Neural progenitor cell (in vitro differentiated cells): ENCODE results near the gene DHRS3. TPM values are rescaled to one million over a fixed set of nuclear protein-coding genes. Genes with fewer than 3 reads are reported as not detected.

Experiments
- DNase-seq: peaks from one replicate; pipeline ENCODE4 v3.0.0-alpha.2; 2016; ENCODE audit warnings: low spot score
- H2AFZ ChIP-seq: fragments of 200-600 bp; sonication (generic); replicated peaks from 2 replicates; pipeline ENCODE4 v1.6.1; 2016; ENCODE audit warnings: antibody characterized with exemption
- H3F3A ChIP-seq: fragments of 200-600 bp; sonication (generic); 2 replicates; pipeline ENCODE4 v1.6.1; 2016; ENCODE audit warnings: antibody characterized with exemption, low read depth
- H3K27ac ChIP-seq: fragments of 200-600 bp; sonication (generic); 2 replicates; pipeline ENCODE4 v1.5.1; 2016; ENCODE audit warnings: mild to moderate bottlenecking
- H3K27me3 ChIP-seq: fragments of 200-600 bp; sonication (generic); 2 replicates; pipeline ENCODE4 v1.6.1; 2016; ENCODE audit warnings: mild to moderate bottlenecking, moderate library complexity
- H3K36me3 ChIP-seq: fragments of 200-600 bp; sonication (generic); 2 replicates; pipeline ENCODE4 v1.5.1; 2016
- H3K4me1 ChIP-seq: fragments of 200-600 bp; sonication (generic); 2 replicates; pipeline ENCODE4 v1.6.1; 2016; ENCODE audit warnings: mixed run types
- H3K4me2 ChIP-seq: fragments of 200-600 bp; sonication (generic); 2 replicates; pipeline ENCODE4 v1.6.1; 2016
- H3K4me3 ChIP-seq: fragments of 200-600 bp; sonication (generic); 2 replicates; pipeline ENCODE4 v1.5.1; 2016
- H3K79me2 ChIP-seq: fragments of 200-600 bp; sonication (generic); 2 replicates; pipeline ENCODE4 v1.6.1; 2016; ENCODE audit warnings: low read depth
- H3K9ac ChIP-seq: fragments of 200-600 bp; sonication (generic); 2 replicates; pipeline ENCODE4 v1.6.1; 2016
- H3K9me3 ChIP-seq: fragments of 200-600 bp; sonication (generic); 2 replicates; pipeline ENCODE4 v1.5.1; 2016; ENCODE audit warnings: low read depth
- H4K20me1 ChIP-seq: fragments of 200-600 bp; sonication (generic); 2 replicates; pipeline ENCODE4 v1.6.1; 2016; ENCODE audit warnings: low read depth
- H3K27ac Mint-ChIP-seq: 3 replicates; pipeline ENCODE4 v1.8.0; 2021; ENCODE audit warnings: mixed read lengths
- H3K27me3 Mint-ChIP-seq: 2 replicates; pipeline ENCODE4 v1.8.0; 2022; ENCODE audit warnings: low read depth, mild to moderate bottlenecking, inconsistent platforms, moderate library complexity, mixed read lengths; ENCODE audit not compliant: insufficient read depth
- H3K36me3 Mint-ChIP-seq: 3 replicates; pipeline ENCODE4 v1.8.0; 2021; ENCODE audit warnings: mixed read lengths
- H3K4me1 Mint-ChIP-seq: 3 replicates; pipeline ENCODE4 v1.8.0; 2021; ENCODE audit warnings: mixed read lengths
- H3K4me3 Mint-ChIP-seq: 3 replicates; pipeline ENCODE4 v1.8.0; 2021; ENCODE audit warnings: mild to moderate bottlenecking, moderate library complexity, mixed read lengths
- H3K9me3 Mint-ChIP-seq: 3 replicates; pipeline ENCODE4 v1.8.0; 2020; ENCODE audit warnings: mixed read lengths
- EZH2 ChIP-seq: fragments of 200-600 bp; sonication (generic); IDR thresholded peaks from 2 replicates; pipeline ENCODE4 v1.6.1; 2017; ENCODE audit warnings: antibody characterized with exemption, mild to moderate bottlenecking, moderate library complexity
- EZH2phosphoT487 ChIP-seq: fragments of 200-600 bp; sonication (generic); IDR thresholded peaks from 2 replicates; pipeline ENCODE4 v1.6.1; 2017; ENCODE audit warnings: antibody characterized with exemption
- total RNA-seq: library from RNA; depleted of rRNA; stranded (reverse); fragments of >200 nt; gene quantifications from 2 replicates; pipeline ENCODE4 v1.2.3, GENCODE V29; 2015; ENCODE audit warnings: low replicate concordance
- TF ChIP-seq, protein P1 (sequence below): fragments of 200-600 bp; sonication (generic); IDR thresholded peaks from 2 replicates; pipeline ENCODE4 v1.5.1; 2017; ENCODE audit warnings: antibody characterized with exemption, mild to moderate bottlenecking

The DHRS3 gene
- total RNA-seq, 1 donor from 2014 or later: 4.3 TPM

DNA sequence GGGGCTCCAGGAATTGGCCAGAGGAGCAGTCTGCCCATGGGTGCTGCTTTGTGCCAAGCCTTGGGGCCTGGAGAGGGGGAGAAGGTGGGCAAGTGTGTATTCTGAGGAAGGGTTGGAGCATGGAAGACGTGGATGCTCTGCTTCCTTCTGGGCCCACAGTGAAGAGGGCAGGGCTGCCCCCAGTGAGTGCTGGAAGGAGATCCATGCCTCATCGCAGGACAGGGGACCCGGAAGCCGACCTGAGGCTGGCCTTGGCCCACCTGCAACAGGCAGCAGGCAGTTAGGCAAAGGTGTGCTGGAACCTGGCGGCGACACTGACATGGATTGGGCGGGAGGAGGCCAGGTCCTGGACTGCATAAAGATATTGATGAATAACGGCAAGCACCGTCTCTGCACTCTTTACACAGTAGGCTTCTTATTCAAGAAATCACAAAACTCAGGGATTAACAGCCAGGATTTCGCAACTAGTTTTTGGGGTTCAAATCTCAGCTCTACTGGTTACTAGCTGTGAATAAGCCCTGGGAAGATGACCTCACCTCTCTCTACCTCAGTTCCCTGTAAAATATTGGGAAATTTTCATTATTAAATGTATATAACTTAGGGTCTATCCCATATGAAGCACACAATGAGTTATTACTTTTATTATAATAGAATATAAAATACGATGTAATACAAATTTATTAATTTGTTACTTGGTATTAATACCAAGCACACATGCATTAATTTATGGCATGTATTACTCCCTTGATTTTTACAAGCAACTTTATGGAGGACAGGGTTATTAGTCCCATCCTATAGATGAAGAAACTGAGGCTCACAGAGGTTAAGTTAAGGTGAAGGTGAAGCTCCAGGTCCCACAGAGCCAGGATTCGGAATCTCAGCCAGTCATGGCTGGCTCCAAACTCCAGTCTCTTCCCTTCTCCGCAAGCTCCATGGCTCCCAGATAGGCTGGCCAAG is 62.3 kb downstream of the DHRS3 start:
- H2AFZ ChIP-seq: no peak overlapping the region
- peaks cover 14% of the 10 kb centered on the region for H3F3A ChIP-seq
- H3K36me3 ChIP-seq: no peaks in the 10 kb centered on the region
- Mint-ChIP-seq H3K4me3 (no peak overlapping the region), H3K27ac (peak overlapping the region; percentile 60), H3K4me1 (peaks cover 19% of the 10 kb centered on the region), H3K9me3 (peaks cover 14% of the 10 kb centered on the region), H3K36me3 (no peaks in the 10 kb centered on the region), H3K27me3 (peaks cover 13% of the 10 kb centered on the region)
- peaks cover 6% of the 10 kb centered on the region for H3K4me1 ChIP-seq
- H4K20me1 ChIP-seq: no peaks in the 10 kb centered on the region
- TF ChIP-seq, protein P1, sequence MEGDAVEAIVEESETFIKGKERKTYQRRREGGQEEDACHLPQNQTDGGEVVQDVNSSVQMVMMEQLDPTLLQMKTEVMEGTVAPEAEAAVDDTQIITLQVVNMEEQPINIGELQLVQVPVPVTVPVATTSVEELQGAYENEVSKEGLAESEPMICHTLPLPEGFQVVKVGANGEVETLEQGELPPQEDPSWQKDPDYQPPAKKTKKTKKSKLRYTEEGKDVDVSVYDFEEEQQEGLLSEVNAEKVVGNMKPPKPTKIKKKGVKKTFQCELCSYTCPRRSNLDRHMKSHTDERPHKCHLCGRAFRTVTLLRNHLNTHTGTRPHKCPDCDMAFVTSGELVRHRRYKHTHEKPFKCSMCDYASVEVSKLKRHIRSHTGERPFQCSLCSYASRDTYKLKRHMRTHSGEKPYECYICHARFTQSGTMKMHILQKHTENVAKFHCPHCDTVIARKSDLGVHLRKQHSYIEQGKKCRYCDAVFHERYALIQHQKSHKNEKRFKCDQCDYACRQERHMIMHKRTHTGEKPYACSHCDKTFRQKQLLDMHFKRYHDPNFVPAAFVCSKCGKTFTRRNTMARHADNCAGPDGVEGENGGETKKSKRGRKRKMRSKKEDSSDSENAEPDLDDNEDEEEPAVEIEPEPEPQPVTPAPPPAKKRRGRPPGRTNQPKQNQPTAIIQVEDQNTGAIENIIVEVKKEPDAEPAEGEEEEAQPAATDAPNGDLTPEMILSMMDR: no peak
- no peak for TF ChIP-seq EZH2
- TF ChIP-seq EZH2phosphoT487: no peak
- H3K9ac ChIP-seq: no peak overlapping the region
- no peak overlapping the region for H3K4me2 ChIP-seq
- H3K4me3 ChIP-seq: no peak overlapping the region
- no peaks in the 10 kb centered on the region for H3K79me2 ChIP-seq
- no peaks in the 10 kb centered on the region for H3K27me3 ChIP-seq
- no peaks in the 10 kb centered on the region for H3K9me3 ChIP-seq
- DNase-seq: no peak
- no peak overlapping the region for H3K27ac ChIP-seq

DNA sequence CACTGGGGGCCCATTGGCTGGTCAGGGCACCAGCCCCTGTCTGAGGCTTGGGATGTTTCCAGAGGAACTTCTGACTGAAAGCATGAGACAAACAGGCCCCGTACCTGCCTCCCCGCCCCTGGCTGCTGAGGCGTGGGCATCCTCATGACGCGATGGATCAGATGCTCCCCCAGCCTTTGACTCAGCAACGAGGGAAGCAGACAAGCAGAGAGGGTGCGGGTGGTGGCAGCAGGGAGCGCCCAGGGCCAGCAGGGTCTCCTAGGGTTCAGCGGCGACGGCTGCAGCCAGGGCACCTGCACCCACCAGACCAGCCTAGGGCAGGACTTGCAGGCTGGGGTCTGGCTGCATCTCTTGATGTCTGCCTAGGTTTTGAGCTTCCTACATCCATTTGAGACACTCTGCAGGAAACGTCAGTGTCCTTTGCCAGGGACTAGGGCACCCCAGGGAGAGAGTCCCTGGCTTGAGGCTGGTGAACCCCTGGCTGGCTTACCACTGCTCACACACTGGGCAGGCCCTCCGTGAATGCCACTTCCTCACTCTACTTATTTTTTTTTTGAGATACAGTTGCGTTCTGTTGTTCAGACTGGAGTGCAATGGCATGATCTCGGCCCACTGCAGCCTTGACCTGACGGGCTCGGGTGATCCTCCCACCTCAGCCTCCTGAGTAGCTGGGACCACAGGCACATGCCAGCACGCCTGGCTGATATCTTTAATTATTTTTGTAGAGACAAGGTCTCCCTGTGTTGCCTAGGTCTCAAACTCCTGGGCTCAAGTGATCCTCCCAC is 63.3 kb downstream of the DHRS3 start:
- TF ChIP-seq EZH2 (no peak), EZH2phosphoT487 (no peak)
- TF ChIP-seq, protein P1: no peak
- H3K36me3 Mint-ChIP-seq: no peaks in the 10 kb centered on the region

DNA sequence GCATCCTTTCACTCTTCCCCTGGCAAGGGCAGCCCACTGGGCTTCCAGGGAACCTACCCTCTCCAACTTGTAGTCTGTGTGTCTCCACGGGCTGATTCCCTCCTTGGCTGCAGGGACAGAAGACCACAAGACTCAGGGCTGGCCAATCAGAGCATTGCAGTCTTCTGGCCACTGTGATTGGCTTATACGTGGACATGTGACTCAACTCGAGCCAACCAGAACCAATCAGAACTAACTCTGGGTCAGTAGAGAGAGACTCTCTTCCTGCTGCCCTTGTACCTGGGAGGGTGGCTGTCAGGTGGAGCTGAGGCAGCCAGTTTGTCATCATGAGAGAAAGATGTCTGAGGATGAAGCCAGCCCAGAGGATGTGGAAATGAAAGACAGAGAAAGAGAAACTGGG is 64.0 kb downstream of the DHRS3 start:
- no peak overlapping the region for H3K27ac ChIP-seq
- no peaks in the 10 kb centered on the region for H3K36me3 Mint-ChIP-seq
- TF ChIP-seq EZH2phosphoT487: no peak
- TF ChIP-seq, protein P1: no peak
- TF ChIP-seq EZH2: no peak
- H3K27me3 Mint-ChIP-seq: peaks cover 7% of the 10 kb centered on the region
- no peaks in the 10 kb centered on the region for H3K9me3 ChIP-seq
- no peak overlapping the region for H2AFZ ChIP-seq
- H3K27ac Mint-ChIP-seq: peak overlapping the region; percentile 21
- H4K20me1 ChIP-seq: no peaks in the 10 kb centered on the region
- H3K4me3 Mint-ChIP-seq: no peak overlapping the region
- H3F3A ChIP-seq: peaks cover 16% of the 10 kb centered on the region
- no peaks in the 10 kb centered on the region for H3K36me3 ChIP-seq
- H3K27me3 ChIP-seq: no peaks in the 10 kb centered on the region
- H3K4me1 ChIP-seq: peaks cover 17% of the 10 kb centered on the region
- H3K9ac ChIP-seq: no peak overlapping the region
- H3K4me2 ChIP-seq: no peak overlapping the region
- H3K4me3 ChIP-seq: no peak overlapping the region
- H3K79me2 ChIP-seq: no peaks in the 10 kb centered on the region
- no peak for DNase-seq
- H3K9me3 Mint-ChIP-seq: peaks cover 14% of the 10 kb centered on the region
- peaks cover 27% of the 10 kb centered on the region for H3K4me1 Mint-ChIP-seq

More for the DNA sequence above, 63.3 kb downstream of the DHRS3 start:
- DNase-seq: no peak
- no peak overlapping the region for H3K9ac ChIP-seq
- Mint-ChIP-seq H3K4me1 (peaks cover 25% of the 10 kb centered on the region), H3K27me3 (peaks cover 9% of the 10 kb centered on the region), H3K9me3 (peaks cover 14% of the 10 kb centered on the region), H3K27ac (no peak overlapping the region), H3K4me3 (no peak overlapping the region)
- H3K9me3 ChIP-seq: no peaks in the 10 kb centered on the region
- no peaks in the 10 kb centered on the region for H3K27me3 ChIP-seq
- H4K20me1 ChIP-seq: no peaks in the 10 kb centered on the region
- H3K36me3 ChIP-seq: no peaks in the 10 kb centered on the region
- H3F3A ChIP-seq: peaks cover 16% of the 10 kb centered on the region
- no peak overlapping the region for H3K4me2 ChIP-seq
- no peak overlapping the region for H3K4me3 ChIP-seq
- H3K79me2 ChIP-seq: no peaks in the 10 kb centered on the region
- no peak overlapping the region for H3K27ac ChIP-seq
- H3K4me1 ChIP-seq: peaks cover 11% of the 10 kb centered on the region
- no peak overlapping the region for H2AFZ ChIP-seq
